GM18858 (cell line): Measurements from ENCODE around the gene MAGEC1.
"Not testable (repeated sequence)": the region's sequence is repeated elsewhere in the genome, so short reads cannot be mapped to it uniquely, and the experiment has no call there.

ENCODE experiments used
- ATAC-seq: cut with Tn5 transposase; IDR thresholded peaks from one replicate; pipeline ENCODE4 v1.9.1; 2021; ENCODE audit not compliant: unreplicated experiment

Gene MAGEC1

DNA sequence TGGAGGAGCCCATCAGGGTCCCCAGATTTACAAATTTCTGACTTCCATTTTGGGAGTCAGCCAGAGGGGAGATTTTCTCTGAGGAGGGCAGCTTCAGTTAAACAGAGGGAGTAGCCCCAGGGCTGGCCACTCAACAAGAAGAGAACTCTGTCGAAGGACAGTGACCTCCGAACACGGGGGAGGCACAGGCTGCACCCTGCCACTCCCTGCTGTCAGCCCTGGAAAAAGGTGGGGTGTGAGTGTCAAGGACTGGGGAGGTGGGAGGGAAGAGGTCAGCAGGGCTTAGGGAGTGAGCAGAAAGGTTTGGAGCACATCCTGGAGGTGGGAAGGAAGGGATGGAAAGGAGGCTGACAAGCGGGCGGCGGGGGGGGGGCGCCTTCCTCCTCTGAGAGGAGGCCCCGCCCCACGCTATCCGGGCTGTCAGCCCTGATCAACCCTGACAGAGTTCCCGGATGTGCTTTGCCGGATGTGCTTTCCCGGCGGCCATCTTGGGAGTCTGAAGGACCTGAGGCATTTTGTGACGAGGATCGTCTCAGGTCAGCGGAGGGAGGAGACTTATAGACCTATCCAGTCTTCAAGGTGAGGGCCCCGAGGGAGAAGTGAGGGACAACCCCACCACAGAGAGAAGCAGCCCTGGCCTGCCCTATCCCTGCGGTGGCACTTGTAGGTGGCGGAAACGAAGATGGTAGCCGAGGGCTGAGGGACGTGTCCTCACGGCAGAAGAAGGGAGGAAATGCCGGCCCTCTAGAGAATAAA, at the start of gene MAGEC1:
Gene MAGEC1 (plus strand): TSS at position 495 of the 756 bp plus-strand sequence. CDS start 1,179 bp downstream, outside the sequence.
- no peak for ATAC-seq

- ATAC-seq: no peak
Measured at GRCh38 chrX:141857479-141857878, 46.2 kb upstream of the MAGEC1 start.

GRCh38 chrX:141879616-141880015, 24.1 kb upstream of the MAGEC1 start:
- ATAC-seq: no peak

DNA sequence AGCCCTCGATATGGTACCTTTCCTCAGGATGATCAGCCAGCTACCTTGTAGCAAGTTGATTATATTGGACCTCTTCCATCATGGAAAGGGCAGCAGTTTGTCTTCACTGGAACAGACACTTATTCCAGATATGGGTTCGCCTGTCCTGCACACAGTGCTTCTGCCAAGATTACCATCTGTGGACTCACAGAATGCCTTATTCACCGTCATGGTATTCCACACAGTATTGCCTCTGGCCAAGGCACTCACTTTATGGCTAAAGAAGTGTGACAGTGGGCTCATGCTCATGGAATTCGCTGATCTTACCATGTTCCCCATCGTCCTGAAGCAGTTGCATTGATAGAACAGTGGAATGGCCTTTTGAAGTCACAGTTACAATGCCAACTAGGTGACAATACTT, 14.9 kb upstream of the MAGEC1 start:
- not testable (repeated sequence) for ATAC-seq

- ATAC-seq: no peak
Measured at GRCh38 chrX:141894733-141895132, 9.0 kb upstream of the MAGEC1 start.

GRCh38 chrX:141897690-141898089, 6.0 kb upstream of the MAGEC1 start:
- ATAC-seq: no peak

GRCh38 chrX:141902366-141902765, 1.3 kb upstream of the MAGEC1 start:
- no peak for ATAC-seq

DNA sequence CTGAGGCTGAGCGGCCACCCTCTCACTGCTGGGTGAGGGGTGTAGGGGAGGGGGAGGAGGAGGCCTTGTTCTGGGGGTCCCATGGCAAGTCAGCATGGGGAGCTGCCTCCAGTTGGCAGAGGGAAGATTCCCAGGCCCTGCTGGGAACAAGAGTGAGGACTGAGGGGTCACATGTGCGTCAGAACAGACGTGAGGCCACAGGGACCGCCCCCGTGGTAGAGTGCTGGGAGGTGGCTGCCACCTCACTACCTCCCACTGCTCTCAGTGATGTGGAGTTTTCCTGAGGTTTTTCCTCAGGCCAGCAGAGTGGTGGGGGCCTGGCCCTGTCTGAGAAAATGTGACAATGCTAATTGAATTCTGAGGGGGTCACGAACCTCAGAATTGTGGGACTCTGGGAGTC, 568 bp downstream of the MAGEC1 start:
- ATAC-seq: no peak

DNA sequence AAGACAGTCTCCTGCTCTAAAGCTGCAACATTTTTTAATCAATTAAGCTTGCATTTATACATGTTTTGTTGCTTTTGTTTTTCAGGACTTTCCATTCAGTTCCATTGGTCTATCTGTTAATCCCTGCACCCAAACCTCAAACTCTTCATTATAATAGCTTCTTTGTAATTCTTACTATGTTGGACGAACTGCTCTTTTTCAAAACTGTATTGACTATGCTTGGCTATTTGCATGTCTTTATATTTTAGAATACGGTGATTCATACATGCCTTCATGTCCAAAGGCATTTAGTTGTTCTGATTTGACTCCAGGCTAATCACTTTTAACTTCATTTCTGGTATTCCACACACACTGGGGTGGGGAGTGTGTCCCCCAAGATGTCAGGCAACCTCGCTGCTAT, 14.1 kb downstream of the MAGEC1 start:
- ATAC-seq: no peak

GRCh38 chrX:141924293-141924692, 20.6 kb downstream of the MAGEC1 start:
- no peak for ATAC-seq

GRCh38 chrX:141928432-141928831, 24.7 kb downstream of the MAGEC1 start:
- ATAC-seq: no peak

GRCh38 chrX:141934059-141934641, 30.5 kb downstream of the MAGEC1 start:
- no peak for ATAC-seq

- no peak for ATAC-seq
Measured at GRCh38 chrX:141935645-141936044, 32.0 kb downstream of the MAGEC1 start.

DNA sequence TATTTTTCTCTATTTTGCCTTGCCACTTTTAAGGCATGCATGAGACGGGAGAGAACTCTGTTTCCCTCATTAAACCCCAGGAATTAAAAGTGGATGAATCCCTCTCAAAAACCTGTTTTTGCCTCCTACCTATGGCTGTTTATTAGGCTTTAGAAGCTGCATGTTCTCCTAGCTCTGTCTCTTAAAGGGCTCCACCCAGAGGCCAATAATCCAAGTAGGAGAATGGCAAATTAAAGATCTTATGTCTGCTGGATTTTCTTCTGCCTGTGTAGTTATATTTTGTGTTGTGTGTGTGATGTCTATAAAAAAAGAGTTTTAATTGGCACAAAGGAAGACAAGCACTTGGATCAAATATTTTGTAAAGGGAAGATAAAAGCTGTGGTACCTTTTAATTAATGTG, 32.4 kb downstream of the MAGEC1 start:
- no peak for ATAC-seq

GRCh38 chrX:141941234-141941633, 37.5 kb downstream of the MAGEC1 start:
- no peak for ATAC-seq

DNA sequence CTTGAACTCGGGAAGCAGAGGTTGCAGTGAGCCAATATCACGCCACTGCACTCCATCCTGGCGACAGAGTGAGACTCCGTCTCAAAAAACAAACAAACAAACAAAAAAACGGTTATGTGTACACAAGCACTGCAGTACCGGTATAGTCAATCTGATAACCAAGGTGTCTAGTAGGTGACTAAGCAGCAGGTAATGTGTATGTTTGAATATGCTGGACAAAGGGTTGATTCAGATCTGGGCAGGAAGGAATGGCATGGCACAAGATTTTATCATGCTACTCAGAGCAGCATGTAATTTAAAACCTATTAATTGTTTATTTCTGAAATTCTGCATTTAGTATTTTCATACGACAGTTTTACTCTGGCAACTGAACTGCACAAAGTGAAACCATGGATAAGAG, 41.7 kb downstream of the MAGEC1 start:
- ATAC-seq: no peak

GRCh38 chrX:141947350-141947749, 43.7 kb downstream of the MAGEC1 start:
- ATAC-seq: no peak

- ATAC-seq: no peak
Measured at GRCh38 chrX:141952603-141953002, 48.9 kb downstream of the MAGEC1 start.

- ATAC-seq: no peak
Measured at GRCh38 chrX:141958675-141959074, 55.0 kb downstream of the MAGEC1 start.
